Measurements from ENCODE around the gene ELP4. TPM values are rescaled to one million over a fixed set of nuclear protein-coding genes. Genes with fewer than 3 reads are reported as not detected.

ELP4 gene
- total RNA-seq, 1 donor from 2014 or later = 16.6 TPM

GRCh38 chr11:31601635-31602282 is 92.2 kb downstream of the ELP4 start:
- TF ChIP-seq CTCF (IDR thresholded peaks at IDR 0.05) = no peak
- H3K27me3 ChIP-seq = no peaks in the 10 kb centered on the region
- no peaks in the 10 kb centered on the region for H3K9me3 ChIP-seq
- H3K4me3 ChIP-seq = no peak overlapping the region
- intact Hi-C loops (cut with DNase I) = no loop called here
- no peaks in the 10 kb centered on the region for H3K4me1 ChIP-seq
- no peaks in the 10 kb centered on the region for H3K36me3 ChIP-seq
- H3K27ac ChIP-seq = no peak overlapping the region
- ATAC-seq (no peak), DNase-seq (no peak)

GRCh38 chr11:31606893-31607292 is 97.3 kb downstream of the ELP4 start:
- no peak for ATAC-seq
- Histone ChIP-seq H3K4me1 (no peaks in the 10 kb centered on the region), H3K27me3 (no peaks in the 10 kb centered on the region), H3K4me3 (no peak overlapping the region), H3K36me3 (no peaks in the 10 kb centered on the region), H3K27ac (no peak overlapping the region), H3K9me3 (no peaks in the 10 kb centered on the region)
- TF ChIP-seq CTCF (IDR thresholded peaks at IDR 0.05) = no peak
- intact Hi-C loops (cut with DNase I) = no loop called here
- DNase-seq = no peak

- Histone ChIP-seq H3K4me3 (no peak overlapping the region), H3K27ac (no peak overlapping the region), H3K27me3 (no peaks in the 10 kb centered on the region), H3K36me3 (no peaks in the 10 kb centered on the region), H3K9me3 (no peaks in the 10 kb centered on the region), H3K4me1 (no peaks in the 10 kb centered on the region)
- intact Hi-C loops (cut with DNase I) = no loop called here
- ATAC-seq (no peak), DNase-seq (no peak)
- TF ChIP-seq CTCF (IDR thresholded peaks at IDR 0.05) = no peak
Measured at GRCh38 chr11:31607914-31608313, 98.3 kb downstream of the ELP4 start.

GRCh38 chr11:31608995-31609394 is 99.4 kb downstream of the ELP4 start:
- DNase-seq = no peak
- ATAC-seq = no peak
- no peak for TF ChIP-seq CTCF (IDR thresholded peaks at IDR 0.05)
- Histone ChIP-seq H3K27me3 (no peaks in the 10 kb centered on the region), H3K9me3 (no peaks in the 10 kb centered on the region), H3K27ac (no peak overlapping the region), H3K4me3 (no peak overlapping the region), H3K36me3 (no peaks in the 10 kb centered on the region), H3K4me1 (no peaks in the 10 kb centered on the region)
- intact Hi-C loops (cut with DNase I) = no loop called here

GRCh38 chr11:31610544-31610943 is 101.0 kb downstream of the ELP4 start:
- H3K27me3 ChIP-seq = no peaks in the 10 kb centered on the region
- no peaks in the 10 kb centered on the region for H3K4me1 ChIP-seq
- no peak for TF ChIP-seq CTCF (IDR thresholded peaks at IDR 0.05)
- no peak for ATAC-seq
- DNase-seq = no peak
- no peaks in the 10 kb centered on the region for H3K9me3 ChIP-seq
- H3K27ac ChIP-seq = no peak overlapping the region
- intact Hi-C loops (cut with DNase I) = no loop called here
- no peak overlapping the region for H3K4me3 ChIP-seq
- no peaks in the 10 kb centered on the region for H3K36me3 ChIP-seq

GRCh38 chr11:31617246-31617645 is 107.7 kb downstream of the ELP4 start:
- Histone ChIP-seq H3K9me3 (no peaks in the 10 kb centered on the region), H3K4me3 (no peak overlapping the region), H3K27ac (no peak overlapping the region), H3K4me1 (no peaks in the 10 kb centered on the region), H3K27me3 (no peaks in the 10 kb centered on the region), H3K36me3 (no peaks in the 10 kb centered on the region)
- no peak for TF ChIP-seq CTCF (IDR thresholded peaks at IDR 0.05)
- intact Hi-C loops (cut with DNase I) = no loop called here
- DNase-seq = no peak
- ATAC-seq = no peak
